Esophagus squamous epithelium (tissue), 4 donors: ENCODE results near the gene CFAP43.

Experiments used
- POLR2A ChIP-seq, 4 donors: fragments of 450-650 bp; IDR thresholded peaks; one replicate each; pipeline ENCODE4 v1.6.1; 2017; ENCODE audit warnings: antibody characterized with exemption in 4 of 4, mild to moderate bottlenecking in 4 of 4, moderate library complexity in 3 of 4
- TF ChIP-seq, protein P1 (sequence below), 6 experiments: fragments of 450-650 bp in 4 of 6; fragments of 200-600 bp in 2 of 6; sonication (generic) in 2 of 6; IDR thresholded peaks; one replicate each; pipeline ENCODE4 v1.5.1; 2016 to 2019; ENCODE audit warnings: antibody characterized with exemption in 6 of 6, mild to moderate bottlenecking in 4 of 6, moderate library complexity in 4 of 6

DNA sequence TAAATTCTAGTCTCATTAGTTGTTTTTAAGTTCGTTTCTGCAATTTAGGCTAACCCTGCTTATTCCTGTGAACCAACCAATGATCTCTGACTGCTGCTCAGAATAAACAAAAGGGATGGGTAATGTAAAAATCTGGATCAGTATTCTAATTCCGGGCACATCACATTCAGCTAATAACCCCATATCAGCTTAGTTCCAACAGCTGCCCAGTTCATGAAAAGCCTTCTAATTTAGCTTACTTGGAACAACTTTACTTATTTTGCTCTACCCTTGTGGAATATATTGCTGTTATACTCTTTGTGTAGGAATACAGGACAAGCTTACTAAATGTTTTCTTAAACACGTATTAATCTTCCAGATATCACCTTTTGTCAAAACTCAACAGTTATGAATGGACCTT lies 3.6 kb upstream of the CFAP43 start:
- TF ChIP-seq, protein P1, sequence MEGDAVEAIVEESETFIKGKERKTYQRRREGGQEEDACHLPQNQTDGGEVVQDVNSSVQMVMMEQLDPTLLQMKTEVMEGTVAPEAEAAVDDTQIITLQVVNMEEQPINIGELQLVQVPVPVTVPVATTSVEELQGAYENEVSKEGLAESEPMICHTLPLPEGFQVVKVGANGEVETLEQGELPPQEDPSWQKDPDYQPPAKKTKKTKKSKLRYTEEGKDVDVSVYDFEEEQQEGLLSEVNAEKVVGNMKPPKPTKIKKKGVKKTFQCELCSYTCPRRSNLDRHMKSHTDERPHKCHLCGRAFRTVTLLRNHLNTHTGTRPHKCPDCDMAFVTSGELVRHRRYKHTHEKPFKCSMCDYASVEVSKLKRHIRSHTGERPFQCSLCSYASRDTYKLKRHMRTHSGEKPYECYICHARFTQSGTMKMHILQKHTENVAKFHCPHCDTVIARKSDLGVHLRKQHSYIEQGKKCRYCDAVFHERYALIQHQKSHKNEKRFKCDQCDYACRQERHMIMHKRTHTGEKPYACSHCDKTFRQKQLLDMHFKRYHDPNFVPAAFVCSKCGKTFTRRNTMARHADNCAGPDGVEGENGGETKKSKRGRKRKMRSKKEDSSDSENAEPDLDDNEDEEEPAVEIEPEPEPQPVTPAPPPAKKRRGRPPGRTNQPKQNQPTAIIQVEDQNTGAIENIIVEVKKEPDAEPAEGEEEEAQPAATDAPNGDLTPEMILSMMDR (IDR thresholded peaks at IDR 0.05) = no peak
- no peak for TF ChIP-seq POLR2A (IDR thresholded peaks at IDR 0.05)
